ENCODE results near the gene MAMLD1. TPM values are rescaled to one million over a fixed set of nuclear protein-coding genes. Genes with fewer than 3 reads are reported as not detected.
"Not testable (repeated sequence)": the region's sequence is repeated elsewhere in the genome, so short reads cannot be mapped to it uniquely, and the experiment has no call there.

The MAMLD1 gene
- total and polyA plus RNA-seq, 4 donors: 1.9 to 6.7 (median 2.8) TPM

GRCh38 chrX:150337026-150337425 lies 26.1 kb upstream of the MAMLD1 start:
- H3K27ac ChIP-seq (ENCODE audit: low read depth in 1 of 2, low read length in 1 of 2): no peak overlapping the region
- 74 to 79% methylated on average over 6 of the region's 6 CpGs for WGBS, 2 donors
- DNase-seq (no peak), ATAC-seq (ENCODE audit: insufficient read depth, low FRiP score) (no peak)
- H3K4me3 ChIP-seq: no peak overlapping the region
- no peaks in the 10 kb centered on the region for H3K27me3 ChIP-seq (ENCODE audit: control insufficient read depth in 3 of 3, insufficient read depth in 3 of 3, low read length in 2 of 3)
- H3K36me3 ChIP-seq (ENCODE audit: control insufficient read depth in 4 of 4, insufficient read depth in 4 of 4, low read length in 4 of 4): no peaks in the 10 kb centered on the region
- no peaks in the 10 kb centered on the region for H3K9me3 ChIP-seq (ENCODE audit: control insufficient read depth in 4 of 4, insufficient read depth in 3 of 4, low read length in 3 of 4)
- H3K4me1 ChIP-seq (ENCODE audit: control insufficient read depth in 5 of 5, insufficient read depth in 5 of 5, low read length in 5 of 5): peaks cover 0 to 9% (median 0%) of the 10 kb centered on the region in 5 donors
- H3K9ac ChIP-seq (ENCODE audit: insufficient read depth in 1 of 2, low read length in 2 of 2): no peak overlapping the region
- TF ChIP-seq, protein P1, sequence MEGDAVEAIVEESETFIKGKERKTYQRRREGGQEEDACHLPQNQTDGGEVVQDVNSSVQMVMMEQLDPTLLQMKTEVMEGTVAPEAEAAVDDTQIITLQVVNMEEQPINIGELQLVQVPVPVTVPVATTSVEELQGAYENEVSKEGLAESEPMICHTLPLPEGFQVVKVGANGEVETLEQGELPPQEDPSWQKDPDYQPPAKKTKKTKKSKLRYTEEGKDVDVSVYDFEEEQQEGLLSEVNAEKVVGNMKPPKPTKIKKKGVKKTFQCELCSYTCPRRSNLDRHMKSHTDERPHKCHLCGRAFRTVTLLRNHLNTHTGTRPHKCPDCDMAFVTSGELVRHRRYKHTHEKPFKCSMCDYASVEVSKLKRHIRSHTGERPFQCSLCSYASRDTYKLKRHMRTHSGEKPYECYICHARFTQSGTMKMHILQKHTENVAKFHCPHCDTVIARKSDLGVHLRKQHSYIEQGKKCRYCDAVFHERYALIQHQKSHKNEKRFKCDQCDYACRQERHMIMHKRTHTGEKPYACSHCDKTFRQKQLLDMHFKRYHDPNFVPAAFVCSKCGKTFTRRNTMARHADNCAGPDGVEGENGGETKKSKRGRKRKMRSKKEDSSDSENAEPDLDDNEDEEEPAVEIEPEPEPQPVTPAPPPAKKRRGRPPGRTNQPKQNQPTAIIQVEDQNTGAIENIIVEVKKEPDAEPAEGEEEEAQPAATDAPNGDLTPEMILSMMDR (IDR thresholded peaks at IDR 0.05; ENCODE audit: control extremely low read depth, extremely low read depth): no peak

- Histone ChIP-seq H3K9me3 (ENCODE audit: control insufficient read depth in 4 of 4, insufficient read depth in 3 of 4, low read length in 3 of 4) (no peaks in the 10 kb centered on the region), H3K4me1 (ENCODE audit: control insufficient read depth in 5 of 5, insufficient read depth in 5 of 5, low read length in 5 of 5) (peaks cover 0 to 9% (median 0%) of the 10 kb centered on the region in 5 donors), H3K36me3 (ENCODE audit: control insufficient read depth in 4 of 4, insufficient read depth in 4 of 4, low read length in 4 of 4) (no peaks in the 10 kb centered on the region), H3K4me3 (no peak overlapping the region), H3K9ac (ENCODE audit: insufficient read depth in 1 of 2, low read length in 2 of 2) (no peak overlapping the region), H3K27me3 (ENCODE audit: control insufficient read depth in 3 of 3, insufficient read depth in 3 of 3, low read length in 2 of 3) (no peaks in the 10 kb centered on the region), H3K27ac (ENCODE audit: low read depth in 1 of 2, low read length in 1 of 2) (no peak overlapping the region)
- DNase-seq (peak; percentile 32 to 68 (median 50)), ATAC-seq (ENCODE audit: insufficient read depth, low FRiP score) (no peak)
- TF ChIP-seq, protein P1 (IDR thresholded peaks at IDR 0.05; ENCODE audit: control extremely low read depth, extremely low read depth): no peak
- 48 to 70% methylated on average over 4 of the region's 4 CpGs for WGBS, 2 donors
These were observed 25.6 kb upstream of the MAMLD1 start for GRCh38 chrX:150337536-150337935.

- no peak for ATAC-seq (ENCODE audit: insufficient read depth, low FRiP score)
- H3K4me1 ChIP-seq (ENCODE audit: control insufficient read depth in 5 of 5, insufficient read depth in 5 of 5, low read length in 5 of 5): peaks cover 0 to 9% (median 0%) of the 10 kb centered on the region in 5 donors
- no peaks in the 10 kb centered on the region for H3K36me3 ChIP-seq (ENCODE audit: control insufficient read depth in 4 of 4, insufficient read depth in 4 of 4, low read length in 4 of 4)
- WGBS, 2 donors: 80 to 96% methylated on average over 8 of the region's 8 CpGs
- no peak for DNase-seq
- no peaks in the 10 kb centered on the region for H3K9me3 ChIP-seq (ENCODE audit: control insufficient read depth in 4 of 4, insufficient read depth in 3 of 4, low read length in 3 of 4)
- TF ChIP-seq, protein P1 (IDR thresholded peaks at IDR 0.05; ENCODE audit: control extremely low read depth, extremely low read depth): no peak
- H3K9ac ChIP-seq (ENCODE audit: insufficient read depth in 1 of 2, low read length in 2 of 2): no peak overlapping the region
- H3K27ac ChIP-seq (ENCODE audit: low read depth in 1 of 2, low read length in 1 of 2): no peak overlapping the region
- peaks cover 0 to 2% (median 0%) of the 10 kb centered on the region in 3 donors for H3K27me3 ChIP-seq (ENCODE audit: control insufficient read depth in 3 of 3, insufficient read depth in 3 of 3, low read length in 2 of 3)
- H3K4me3 ChIP-seq: no peak overlapping the region
These were observed 24.5 kb upstream of the MAMLD1 start for GRCh38 chrX:150338615-150339014.

- Histone ChIP-seq H3K4me3 (no peak overlapping the region), H3K9ac (ENCODE audit: insufficient read depth in 1 of 2, low read length in 2 of 2) (no peak overlapping the region), H3K27me3 (ENCODE audit: control insufficient read depth in 3 of 3, insufficient read depth in 3 of 3, low read length in 2 of 3) (peaks cover 0 to 2% (median 0%) of the 10 kb centered on the region in 3 donors), H3K36me3 (ENCODE audit: control insufficient read depth in 4 of 4, insufficient read depth in 4 of 4, low read length in 4 of 4) (no peaks in the 10 kb centered on the region), H3K9me3 (ENCODE audit: control insufficient read depth in 4 of 4, insufficient read depth in 3 of 4, low read length in 3 of 4) (no peaks in the 10 kb centered on the region), H3K27ac (ENCODE audit: low read depth in 1 of 2, low read length in 1 of 2) (no peak overlapping the region), H3K4me1 (ENCODE audit: control insufficient read depth in 5 of 5, insufficient read depth in 5 of 5, low read length in 5 of 5) (peaks cover 0 to 9% (median 0%) of the 10 kb centered on the region in 5 donors)
- DNase-seq: no peak
- WGBS, 2 donors: 79 to 98% methylated on average over 3 of the region's 3 CpGs
- TF ChIP-seq, protein P1 (IDR thresholded peaks at IDR 0.05; ENCODE audit: control extremely low read depth, extremely low read depth): no peak
- ATAC-seq (ENCODE audit: insufficient read depth, low FRiP score): no peak
These were observed 23.4 kb upstream of the MAMLD1 start for GRCh38 chrX:150339736-150340135.

DNA sequence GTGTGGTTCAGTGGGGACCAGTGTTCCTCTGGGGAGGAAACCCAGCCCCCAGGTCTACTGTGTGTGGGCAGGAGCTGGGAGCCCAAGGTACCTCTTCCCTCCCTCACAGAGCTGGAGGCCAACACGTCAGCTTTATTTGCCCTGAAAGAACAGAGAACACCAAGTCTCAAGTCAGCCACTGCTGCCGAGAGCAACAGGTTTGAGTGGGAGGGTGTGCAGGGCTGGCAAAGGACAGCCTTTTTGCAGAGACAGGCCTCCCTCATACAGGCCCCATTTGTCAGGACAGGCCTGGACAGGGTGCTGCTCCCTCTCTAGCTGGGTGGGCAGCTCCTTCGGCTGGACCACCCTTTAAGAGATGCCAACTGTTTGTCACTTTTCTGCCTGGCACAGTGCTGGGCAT lies 22.8 kb upstream of the MAMLD1 start:
- H3K4me1 ChIP-seq (ENCODE audit: control insufficient read depth in 5 of 5, insufficient read depth in 5 of 5, low read length in 5 of 5); H3K9me3 ChIP-seq (ENCODE audit: control insufficient read depth in 4 of 4, insufficient read depth in 3 of 4, low read length in 3 of 4); H3K4me3 ChIP-seq; H3K27ac ChIP-seq (ENCODE audit: low read depth in 1 of 2, low read length in 1 of 2); ATAC-seq (ENCODE audit: insufficient read depth, low FRiP score); H3K9ac ChIP-seq (ENCODE audit: insufficient read depth in 1 of 2, low read length in 2 of 2); H3K36me3 ChIP-seq (ENCODE audit: control insufficient read depth in 4 of 4, insufficient read depth in 4 of 4, low read length in 4 of 4); DNase-seq; H3K27me3 ChIP-seq (ENCODE audit: control insufficient read depth in 3 of 3, insufficient read depth in 3 of 3, low read length in 2 of 3): not testable (repeated sequence)
- WGBS, 2 donors: 69 to 83% methylated on average over 2 to 3 of the region's 3 CpGs

Data from lung (tissue), 12 donors.